MM.1S (cell line): ENCODE data around the gene DENND5B.

Source experiments
- DNase-seq: peaks from one replicate; pipeline ENCODE4 v3.0.0-alpha.2; 2015
- H2AFZ ChIP-seq: fragments of 300-600 bp; sonication (generic); 2 replicates; pipeline ENCODE4 v1.6.0; 2016; ENCODE audit warnings: antibody characterized with exemption, low read length
- H3F3A ChIP-seq: fragments of 300-600 bp; sonication (generic); 2 replicates; pipeline ENCODE4 v1.6.1; 2016; ENCODE audit warnings: mild to moderate bottlenecking, antibody characterized with exemption, low read length, moderate library complexity, mixed read lengths; ENCODE audit not compliant: insufficient read depth
- H3K27ac ChIP-seq: fragments of 300-600 bp; sonication (generic); 2 replicates; pipeline ENCODE4 v1.5.1; 2016; ENCODE audit warnings: mild to moderate bottlenecking, low read length
- H3K27me3 ChIP-seq: fragments of 300-600 bp; sonication (generic); replicated peaks from 2 replicates; pipeline ENCODE4 v1.6.0; 2016; ENCODE audit warnings: low read length; ENCODE audit not compliant: insufficient read depth
- H3K36me3 ChIP-seq: fragments of 300-600 bp; sonication (generic); replicated peaks from 2 replicates; pipeline ENCODE4 v1.6.1; 2016; ENCODE audit warnings: mild to moderate bottlenecking, low read length, mixed read lengths; ENCODE audit not compliant: insufficient read depth
- H3K4me1 ChIP-seq: fragments of 300-600 bp; sonication (generic); 2 replicates; pipeline ENCODE4 v1.6.1; 2016; ENCODE audit warnings: low read length, mixed read lengths
- H3K4me2 ChIP-seq: fragments of 300-600 bp; sonication (generic); 2 replicates; pipeline ENCODE4 v1.6.0; 2016; ENCODE audit warnings: low read depth, low read length
- H3K4me3 ChIP-seq: fragments of 300-600 bp; sonication (generic); 2 replicates; pipeline ENCODE4 v1.5.1; 2016; ENCODE audit warnings: low read length, mixed read lengths
- H3K79me2 ChIP-seq: fragments of 300-600 bp; sonication (generic); 2 replicates; pipeline ENCODE4 v1.6.1; 2016; ENCODE audit warnings: mixed run types, low read length, mixed read lengths
- H3K9ac ChIP-seq: fragments of 300-600 bp; sonication (generic); 2 replicates; pipeline ENCODE4 v1.6.1; 2016; ENCODE audit warnings: low read length, mixed read lengths
- H3K9me2 ChIP-seq: fragments of 300-600 bp; sonication (generic); replicated peaks from 2 replicates; pipeline ENCODE4 v1.6.1; 2016; ENCODE audit warnings: mild to moderate bottlenecking, low read length, mixed read lengths; ENCODE audit not compliant: insufficient read depth
- H3K9me3 ChIP-seq: fragments of 300-600 bp; sonication (generic); replicated peaks from 2 replicates; pipeline ENCODE4 v1.6.1; 2016; ENCODE audit warnings: mild to moderate bottlenecking, low read length, mixed read lengths; ENCODE audit not compliant: insufficient read depth
- H4K20me1 ChIP-seq: fragments of 300-600 bp; sonication (generic); 2 replicates; pipeline ENCODE4 v1.6.1; 2016; ENCODE audit warnings: mild to moderate bottlenecking, low read length, moderate library complexity, mixed read lengths; ENCODE audit not compliant: insufficient read depth
- CTCF ChIP-seq: fragments of 300-600 bp; sonication (generic); IDR thresholded peaks from 2 replicates; pipeline ENCODE4 v1.5.1; 2016; ENCODE audit warnings: antibody characterized with exemption, low read length, mixed read lengths
- EZH2 ChIP-seq: fragments of 300-600 bp; sonication (generic); optimal IDR thresholded peaks from 2 replicates; pipeline ENCODE3; 2017; ENCODE audit warnings: low read depth, mild to moderate bottlenecking, antibody characterized with exemption, low read length, mixed read lengths
- EZH2phosphoT487 ChIP-seq: fragments of 300-600 bp; sonication (generic); IDR thresholded peaks from 2 replicates; pipeline ENCODE4 v1.6.1; 2018; ENCODE audit warnings: antibody characterized with exemption, low read length

The DENND5B gene

GRCh38 chr12:31631809-31632208 is 40.9 kb upstream of the DENND5B start:
- Histone ChIP-seq H3K36me3 (no peaks in the 10 kb centered on the region), H3F3A (no peaks in the 10 kb centered on the region), H3K9me3 (no peaks in the 10 kb centered on the region), H3K27me3 (no peaks in the 10 kb centered on the region), H2AFZ (no peak overlapping the region), H3K9me2 (no peaks in the 10 kb centered on the region), H3K27ac (no peak overlapping the region), H3K4me2 (no peak overlapping the region), H3K4me3 (no peak overlapping the region), H3K9ac (no peak overlapping the region), H3K4me1 (no peaks in the 10 kb centered on the region), H4K20me1 (no peaks in the 10 kb centered on the region), H3K79me2 (no peaks in the 10 kb centered on the region)
- DNase-seq = no peak
- no peak for TF ChIP-seq EZH2phosphoT487
- TF ChIP-seq EZH2 = no peak
- TF ChIP-seq CTCF = no peak

GRCh38 chr12:31631023-31631724 is 40.2 kb upstream of the DENND5B start:
- H3K9ac ChIP-seq = no peak overlapping the region
- no peak overlapping the region for H3K27ac ChIP-seq
- H3K9me2 ChIP-seq = no peaks in the 10 kb centered on the region
- H3K4me2 ChIP-seq = no peak overlapping the region
- H3K9me3 ChIP-seq = no peaks in the 10 kb centered on the region
- no peak for TF ChIP-seq EZH2phosphoT487
- TF ChIP-seq EZH2 = no peak
- TF ChIP-seq CTCF = no peak
- no peak for DNase-seq
- no peaks in the 10 kb centered on the region for H3K36me3 ChIP-seq
- no peaks in the 10 kb centered on the region for H3K79me2 ChIP-seq
- no peaks in the 10 kb centered on the region for H3F3A ChIP-seq
- no peaks in the 10 kb centered on the region for H3K4me1 ChIP-seq
- no peak overlapping the region for H3K4me3 ChIP-seq
- H4K20me1 ChIP-seq = no peaks in the 10 kb centered on the region
- no peak overlapping the region for H2AFZ ChIP-seq
- H3K27me3 ChIP-seq = no peaks in the 10 kb centered on the region

- H3K9me2 ChIP-seq = no peaks in the 10 kb centered on the region
- no peak overlapping the region for H3K27ac ChIP-seq
- H4K20me1 ChIP-seq = no peaks in the 10 kb centered on the region
- H3K4me3 ChIP-seq = no peak overlapping the region
- no peaks in the 10 kb centered on the region for H3K4me1 ChIP-seq
- no peak for DNase-seq
- no peaks in the 10 kb centered on the region for H3K27me3 ChIP-seq
- no peaks in the 10 kb centered on the region for H3F3A ChIP-seq
- no peak overlapping the region for H2AFZ ChIP-seq
- H3K36me3 ChIP-seq = no peaks in the 10 kb centered on the region
- no peak for TF ChIP-seq CTCF
- no peak for TF ChIP-seq EZH2phosphoT487
- no peak for TF ChIP-seq EZH2
- H3K4me2 ChIP-seq = no peak overlapping the region
- no peaks in the 10 kb centered on the region for H3K9me3 ChIP-seq
- no peak overlapping the region for H3K9ac ChIP-seq
- H3K79me2 ChIP-seq = no peaks in the 10 kb centered on the region
Observed at GRCh38 chr12:31629756-31630732, 39.1 kb upstream of the DENND5B start.
